Fibroblast of the aortic adventitia (primary cell): ENCODE results near the gene CAMTA1. TPM values are rescaled to one million over a fixed set of nuclear protein-coding genes. Genes with fewer than 3 reads are reported as not detected.

Source experiments
- DNase-seq: peaks from one replicate; pipeline ENCODE4 v3.0.0-alpha.2; 2010; ENCODE audit warnings: low read depth
- H3K4me3 ChIP-seq: 2 replicates; pipeline ENCODE4 v1.5.1; 2011; ENCODE audit warnings: low read depth, mild to moderate bottlenecking, control low read depth, low read length, moderate library complexity
- total RNA-seq: library from RNA; depleted of rRNA; stranded (reverse); fragments of >200 nt; gene quantifications from 2 replicates; pipeline ENCODE4 v1.2.3, GENCODE V29; 2012; ENCODE audit warnings: low replicate concordance
- TF ChIP-seq, protein P1 (sequence below): IDR thresholded peaks from 2 replicates; pipeline ENCODE4 v1.5.1; 2011; ENCODE audit warnings: mild to moderate bottlenecking, low read length, control low read depth, inconsistent platforms; ENCODE audit not compliant: insufficient read depth

CAMTA1 gene
- total RNA-seq, 1 donor, result 91.9 TPM

DNA sequence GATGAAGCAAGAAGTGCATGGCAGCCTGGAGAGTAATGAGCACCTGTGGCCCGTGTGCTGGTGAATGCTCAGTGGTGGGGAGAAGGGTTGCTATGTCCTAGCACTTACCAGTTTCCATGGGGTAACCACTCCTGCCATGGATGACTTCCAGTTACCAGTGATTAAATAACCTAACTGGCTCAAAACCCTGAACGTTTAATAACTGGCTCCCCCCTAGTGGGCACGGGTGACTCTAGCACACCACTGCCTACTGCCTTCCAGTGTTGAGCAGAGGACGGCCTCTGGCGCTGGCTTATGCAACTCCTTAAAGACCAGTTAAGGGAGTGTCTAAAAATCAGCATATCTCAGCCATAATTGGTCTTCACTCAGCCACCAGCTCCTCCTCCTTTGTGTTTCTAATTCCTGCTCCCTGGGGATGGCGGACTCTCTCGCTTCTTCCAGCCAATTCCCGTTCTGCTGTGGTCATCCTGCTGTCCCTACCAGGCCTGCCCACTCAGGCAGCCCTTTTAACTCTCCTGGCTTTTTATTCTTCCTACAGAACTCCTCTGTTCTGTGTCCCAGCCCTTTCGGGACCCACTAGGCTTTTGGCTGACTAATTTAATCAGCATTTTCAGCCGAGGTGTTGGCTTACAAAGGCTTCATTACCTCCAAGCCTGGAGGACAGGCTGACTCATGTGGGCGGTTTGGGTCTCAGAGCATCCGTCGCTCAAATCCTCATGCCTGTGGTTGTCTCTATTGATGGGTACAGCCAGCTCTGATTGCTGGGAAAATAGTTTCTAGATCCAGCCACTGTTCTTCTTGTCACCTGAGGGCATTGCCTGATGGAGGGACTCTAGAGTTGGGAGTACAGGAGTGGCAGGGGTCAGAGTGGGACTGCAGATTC is 332.4 kb downstream of the CAMTA1 start:
- peak; percentile 60 for DNase-seq
- TF ChIP-seq, protein P1, sequence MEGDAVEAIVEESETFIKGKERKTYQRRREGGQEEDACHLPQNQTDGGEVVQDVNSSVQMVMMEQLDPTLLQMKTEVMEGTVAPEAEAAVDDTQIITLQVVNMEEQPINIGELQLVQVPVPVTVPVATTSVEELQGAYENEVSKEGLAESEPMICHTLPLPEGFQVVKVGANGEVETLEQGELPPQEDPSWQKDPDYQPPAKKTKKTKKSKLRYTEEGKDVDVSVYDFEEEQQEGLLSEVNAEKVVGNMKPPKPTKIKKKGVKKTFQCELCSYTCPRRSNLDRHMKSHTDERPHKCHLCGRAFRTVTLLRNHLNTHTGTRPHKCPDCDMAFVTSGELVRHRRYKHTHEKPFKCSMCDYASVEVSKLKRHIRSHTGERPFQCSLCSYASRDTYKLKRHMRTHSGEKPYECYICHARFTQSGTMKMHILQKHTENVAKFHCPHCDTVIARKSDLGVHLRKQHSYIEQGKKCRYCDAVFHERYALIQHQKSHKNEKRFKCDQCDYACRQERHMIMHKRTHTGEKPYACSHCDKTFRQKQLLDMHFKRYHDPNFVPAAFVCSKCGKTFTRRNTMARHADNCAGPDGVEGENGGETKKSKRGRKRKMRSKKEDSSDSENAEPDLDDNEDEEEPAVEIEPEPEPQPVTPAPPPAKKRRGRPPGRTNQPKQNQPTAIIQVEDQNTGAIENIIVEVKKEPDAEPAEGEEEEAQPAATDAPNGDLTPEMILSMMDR, result peak; percentile 17
- H3K4me3 ChIP-seq, result no peak overlapping the region

DNA sequence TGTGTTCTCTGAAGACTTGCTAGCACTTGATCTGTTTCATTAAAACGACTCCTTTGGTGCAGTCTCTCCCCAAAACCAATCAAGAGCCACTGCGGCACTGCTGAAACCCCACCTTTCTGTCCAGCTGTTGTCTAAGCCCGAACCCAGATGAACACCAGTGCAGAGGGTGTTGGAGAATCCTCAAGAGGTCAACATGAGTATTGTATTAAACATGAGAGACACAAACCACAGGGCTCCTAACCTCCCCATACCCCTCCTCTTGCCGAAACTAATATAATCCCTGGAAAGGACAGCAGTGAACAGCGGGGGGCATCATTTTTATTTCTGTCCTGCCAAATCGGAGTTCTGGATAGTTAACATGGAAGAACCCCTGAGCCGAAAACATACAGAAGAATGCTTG is 333.9 kb downstream of the CAMTA1 start:
- no peak for DNase-seq

DNA sequence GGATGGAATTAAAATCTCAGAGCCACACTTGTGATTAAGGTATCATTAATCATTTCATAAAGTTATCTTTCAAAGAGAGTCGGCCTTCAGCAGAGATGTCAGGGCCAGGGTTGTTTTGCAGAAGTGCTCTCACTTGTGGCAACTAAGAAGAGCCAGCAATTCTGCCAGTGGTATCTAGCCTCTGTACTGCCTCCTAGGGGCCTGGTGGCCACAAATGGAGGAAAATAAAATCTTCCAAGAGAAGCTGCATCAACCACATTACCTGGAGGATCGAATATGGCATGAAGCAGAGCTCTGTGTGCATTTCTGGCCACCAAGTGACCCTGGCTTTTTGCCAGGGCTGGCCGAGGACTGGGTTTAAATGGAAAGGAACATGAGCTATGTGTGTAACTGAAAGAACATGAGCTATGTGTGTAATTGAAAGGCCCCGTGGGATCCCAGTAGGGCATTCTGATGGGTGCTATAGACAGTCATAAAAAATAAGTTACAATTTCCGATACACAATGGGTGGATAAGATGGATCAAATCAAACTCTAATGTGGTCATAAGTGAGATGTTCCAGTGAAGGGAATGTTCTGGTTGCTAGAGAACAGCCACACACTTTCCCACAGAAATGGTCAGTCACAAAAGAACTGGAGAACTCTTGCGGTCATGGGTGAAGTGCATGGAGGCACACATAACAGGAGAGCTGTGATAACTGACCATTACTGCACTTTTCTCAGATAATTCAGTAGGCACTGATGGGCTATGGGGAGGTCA is 335.8 kb downstream of the CAMTA1 start:
- DNase-seq, result no peak
- TF ChIP-seq, protein P1, result peak; percentile 4
- no peak overlapping the region for H3K4me3 ChIP-seq

More for the DNA sequence above, 333.9 kb downstream of the CAMTA1 start:
- H3K4me3 ChIP-seq, result no peak overlapping the region
- TF ChIP-seq, protein P1, result no peak

DNA sequence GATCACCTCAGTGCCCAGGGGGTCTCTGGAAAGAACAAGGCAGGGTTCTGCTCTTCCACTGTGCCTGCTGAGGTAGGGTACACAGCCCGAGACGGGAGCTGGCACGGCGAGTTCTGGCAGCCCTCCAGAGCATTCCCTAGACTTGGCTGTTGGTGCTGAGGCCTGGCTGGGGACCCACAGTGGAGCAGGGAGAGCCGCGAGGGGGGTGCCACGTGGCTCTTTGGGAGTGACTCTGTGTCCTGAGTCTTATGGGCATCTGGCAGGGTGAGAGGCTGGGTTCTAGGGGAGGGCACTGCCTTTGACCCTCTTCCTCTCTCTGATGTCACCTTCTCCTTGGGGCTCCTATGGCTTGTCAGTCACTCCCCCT is 336.4 kb downstream of the CAMTA1 start:
- no peak overlapping the region for H3K4me3 ChIP-seq
- TF ChIP-seq, protein P1, result no peak
- no peak for DNase-seq

DNA sequence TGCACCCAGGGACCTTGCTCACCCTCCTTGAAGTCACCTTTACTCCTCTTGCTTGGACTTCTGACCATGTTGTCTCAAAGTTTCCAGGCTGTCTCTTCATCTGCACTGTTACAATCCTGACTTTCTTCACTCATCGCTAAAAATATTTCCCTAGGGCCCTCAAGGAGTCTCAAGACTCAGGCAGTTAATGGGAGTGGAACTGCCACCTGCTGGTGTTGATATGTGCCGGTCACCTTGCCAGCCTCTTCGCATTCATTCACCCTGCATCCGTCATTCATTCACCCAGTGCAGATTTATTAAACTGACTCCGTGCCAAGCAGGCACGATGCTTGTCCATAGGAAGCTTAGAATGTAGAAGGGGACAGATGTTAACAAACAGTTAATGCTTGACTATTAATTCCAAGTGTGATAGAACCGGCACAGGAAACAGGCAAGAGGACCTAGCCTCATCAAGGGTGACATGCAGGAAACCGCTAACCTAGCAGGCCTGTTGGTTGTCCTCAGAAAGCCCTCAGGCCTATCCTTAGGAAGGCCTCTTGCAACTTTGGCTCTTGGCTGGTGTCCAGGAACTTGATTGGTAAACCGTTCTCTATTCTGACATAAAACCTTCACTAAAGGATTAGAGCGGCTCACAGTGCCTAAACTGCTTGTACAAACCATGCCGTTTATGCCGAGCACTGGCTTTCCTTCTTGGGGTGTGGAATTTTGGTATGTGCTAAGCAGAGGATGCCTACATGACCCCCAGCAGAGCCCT is 342.2 kb downstream of the CAMTA1 start:
- TF ChIP-seq, protein P1, result no peak
- DNase-seq, result no peak
- no peak overlapping the region for H3K4me3 ChIP-seq

DNA sequence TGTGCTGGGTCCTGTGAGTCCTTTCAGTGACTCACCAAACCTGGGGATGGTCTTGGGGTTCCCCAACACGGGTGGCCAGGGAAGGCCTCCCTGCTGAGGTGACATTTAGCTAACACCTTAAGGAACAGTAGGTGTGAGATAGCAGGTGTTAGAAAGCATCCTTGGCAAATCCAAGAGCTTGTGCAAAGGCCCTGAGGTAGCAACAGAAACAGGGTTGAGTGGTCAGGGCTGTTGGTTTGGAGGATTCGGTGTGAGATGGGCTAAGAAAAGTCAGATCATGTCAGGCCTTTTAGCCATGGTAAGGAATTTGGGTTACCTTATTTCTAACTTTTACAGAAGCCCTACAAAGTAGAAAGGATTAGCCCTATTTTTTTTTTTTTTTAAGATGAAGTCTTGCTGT is 343.0 kb downstream of the CAMTA1 start:
- DNase-seq, result no peak
- no peak overlapping the region for H3K4me3 ChIP-seq
- TF ChIP-seq, protein P1, result no peak
